RWPE2 (cell line): Measurements from ENCODE around the gene KATNB1.
"Not testable (repeated sequence)": the region's sequence is repeated elsewhere in the genome, so short reads cannot be mapped to it uniquely, and the experiment has no call there.

ENCODE experiments used
- ATAC-seq: fragments of 200-7000 bp; cut with Tn5 transposase; 3 replicates; pipeline ENCODE4 v1.9.1; 2021; ENCODE audit warnings: low read depth
- DNase-seq: peaks from one replicate; pipeline ENCODE4 v3.0.0-alpha.2; 2020; ENCODE audit warnings: low spot score
- H3K27ac ChIP-seq: fragments of 450-650 bp; 2 replicates; pipeline ENCODE4 v1.5.1; 2017; ENCODE audit warnings: mild to moderate bottlenecking; ENCODE audit not compliant: poor library complexity, severe bottlenecking
- H3K27me3 ChIP-seq: fragments of 250-450 bp; sonication (Bioruptor Pico); 2 replicates; pipeline ENCODE4 v1.5.1; 2021; ENCODE audit warnings: mild to moderate bottlenecking, moderate library complexity; ENCODE audit not compliant: insufficient read depth, poor library complexity, severe bottlenecking
- H3K36me3 ChIP-seq: fragments of 250-450 bp; sonication (Bioruptor Pico); 2 replicates; pipeline ENCODE4 v1.5.1; 2020; ENCODE audit warnings: low read depth, mild to moderate bottlenecking, moderate library complexity
- H3K4me1 ChIP-seq: fragments of 250-450 bp; sonication (Bioruptor Pico); 2 replicates; pipeline ENCODE4 v1.5.1; 2021; ENCODE audit warnings: mild to moderate bottlenecking, moderate library complexity; ENCODE audit not compliant: insufficient read depth, poor library complexity, severe bottlenecking
- H3K4me3 ChIP-seq: fragments of 250-450 bp; sonication (Bioruptor Pico); 2 replicates; pipeline ENCODE4 v1.5.1; 2021; ENCODE audit warnings: mild to moderate bottlenecking, moderate library complexity; ENCODE audit not compliant: severe bottlenecking
- H3K9me3 ChIP-seq: fragments of 250-450 bp; sonication (Bioruptor Pico); 2 replicates; pipeline ENCODE4 v1.5.1; 2021; ENCODE audit warnings: mild to moderate bottlenecking, moderate library complexity; ENCODE audit not compliant: severe bottlenecking
- CTCF ChIP-seq: fragments of 450-650 bp; IDR thresholded peaks from one replicate; pipeline ENCODE4 v1.5.1; 2017; ENCODE audit warnings: mild to moderate bottlenecking, moderate library complexity; ENCODE audit not compliant: poor library complexity, severe bottlenecking

Gene KATNB1

GRCh38 chr16:57727610-57728009 is 8.0 kb upstream of the KATNB1 start:
- Histone ChIP-seq H3K9me3 (no peaks in the 10 kb centered on the region), H3K4me3 (no peak overlapping the region), H3K27ac (no peak overlapping the region), H3K36me3 (no peaks in the 10 kb centered on the region), H3K27me3 (no peaks in the 10 kb centered on the region), H3K4me1 (no peaks in the 10 kb centered on the region)
- TF ChIP-seq CTCF, result no peak
- ATAC-seq (no peak), DNase-seq (no peak)

GRCh38 chr16:57728336-57729181 is 7.0 kb upstream of the KATNB1 start:
- no peak overlapping the region for H3K4me3 ChIP-seq
- ATAC-seq (no peak), DNase-seq (no peak)
- no peaks in the 10 kb centered on the region for H3K27me3 ChIP-seq
- H3K36me3 ChIP-seq, result no peaks in the 10 kb centered on the region
- no peak overlapping the region for H3K27ac ChIP-seq
- TF ChIP-seq CTCF, result no peak
- H3K4me1 ChIP-seq, result no peaks in the 10 kb centered on the region
- no peaks in the 10 kb centered on the region for H3K9me3 ChIP-seq

GRCh38 chr16:57729182-57729484 is 6.4 kb upstream of the KATNB1 start:
- no peaks in the 10 kb centered on the region for H3K36me3 ChIP-seq
- H3K27me3 ChIP-seq, result no peaks in the 10 kb centered on the region
- no peak overlapping the region for H3K4me3 ChIP-seq
- no peaks in the 10 kb centered on the region for H3K9me3 ChIP-seq
- no peaks in the 10 kb centered on the region for H3K4me1 ChIP-seq
- ATAC-seq (no peak), DNase-seq (no peak)
- H3K27ac ChIP-seq, result no peak overlapping the region
- TF ChIP-seq CTCF, result no peak

- DNase-seq, ATAC-seq, H3K4me1 ChIP-seq, H3K36me3 ChIP-seq, H3K9me3 ChIP-seq, H3K27ac ChIP-seq, H3K27me3 ChIP-seq, H3K4me3 ChIP-seq: not testable (repeated sequence)
These were observed 5.7 kb upstream of the KATNB1 start for GRCh38 chr16:57729852-57730251.

- Histone ChIP-seq H3K27me3 (no peaks in the 10 kb centered on the region), H3K9me3 (no peaks in the 10 kb centered on the region), H3K4me3 (no peak overlapping the region), H3K27ac (no peak overlapping the region), H3K4me1 (no peaks in the 10 kb centered on the region), H3K36me3 (no peaks in the 10 kb centered on the region)
- TF ChIP-seq CTCF, result no peak
- DNase-seq (no peak), ATAC-seq (no peak)
These were observed 4.5 kb upstream of the KATNB1 start for GRCh38 chr16:57730771-57731730.
